ENCODE data around the gene PEX6.

PEX6 gene

GRCh38 chr6:42978839-42979522 is at the start of gene PEX6:
Gene PEX6, minus strand, starts transcription at chr6:42979181. Its CDS starts 31 bp downstream, at chr6:42979150.
- H3K4me1 Mint-ChIP-seq: peaks cover 64% of the 10 kb centered on the region

DNA sequence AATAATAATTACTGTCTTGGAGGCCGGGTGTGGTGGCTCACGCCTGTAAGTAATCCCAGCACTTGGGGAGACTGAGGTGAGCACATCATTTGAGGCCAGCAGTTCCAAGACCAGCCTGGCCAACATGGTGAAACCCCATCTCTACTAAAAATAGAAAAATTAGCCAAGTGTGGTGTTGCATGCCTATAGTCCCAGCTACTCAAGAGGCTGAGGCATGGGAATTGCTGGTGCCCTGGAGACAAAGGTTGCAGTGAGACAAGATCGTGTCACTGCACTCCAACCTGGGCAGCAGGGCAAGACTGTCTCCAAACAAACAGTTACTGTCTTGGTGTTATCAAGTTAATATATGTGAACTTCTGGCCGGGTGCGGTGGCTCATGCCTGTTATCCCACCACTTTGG is 47.4 kb upstream of the PEX6 start:
- Mint-ChIP-seq H3K27me3 (no peaks in the 10 kb centered on the region), H3K27ac (no peak overlapping the region), H3K4me3 (no peak overlapping the region), H3K9me3 (no peaks in the 10 kb centered on the region), H3K4me1 (peaks cover 21% of the 10 kb centered on the region)
- DNase-seq: no peak
- ATAC-seq: no peak

More at GRCh38 chr6:42978839-42979522, at the start of gene PEX6:
- DNase-seq (peak; percentile 93), ATAC-seq (peak; percentile 97)
- peak within 1 kb of the TSS; percentile 94 to 97 for H3K27ac Mint-ChIP-seq
- H3K9me3 Mint-ChIP-seq: no peaks in the 10 kb centered on the region
- no peaks in the 10 kb centered on the region for H3K27me3 Mint-ChIP-seq
- peak within 1 kb of the TSS; percentile 93 to 96 for H3K4me3 Mint-ChIP-seq

- Mint-ChIP-seq H3K4me1 (peaks cover 34% of the 10 kb centered on the region), H3K9me3 (no peaks in the 10 kb centered on the region), H3K4me3 (peak overlapping the region in 1 of 2 donors; percentile 34), H3K27ac (peak overlapping the region; percentile 4 to 80), H3K27me3 (no peaks in the 10 kb centered on the region)
- DNase-seq: no peak
- ATAC-seq: no peak
These were observed 45.5 kb upstream of the PEX6 start for GRCh38 chr6:43024436-43024835.

DNA sequence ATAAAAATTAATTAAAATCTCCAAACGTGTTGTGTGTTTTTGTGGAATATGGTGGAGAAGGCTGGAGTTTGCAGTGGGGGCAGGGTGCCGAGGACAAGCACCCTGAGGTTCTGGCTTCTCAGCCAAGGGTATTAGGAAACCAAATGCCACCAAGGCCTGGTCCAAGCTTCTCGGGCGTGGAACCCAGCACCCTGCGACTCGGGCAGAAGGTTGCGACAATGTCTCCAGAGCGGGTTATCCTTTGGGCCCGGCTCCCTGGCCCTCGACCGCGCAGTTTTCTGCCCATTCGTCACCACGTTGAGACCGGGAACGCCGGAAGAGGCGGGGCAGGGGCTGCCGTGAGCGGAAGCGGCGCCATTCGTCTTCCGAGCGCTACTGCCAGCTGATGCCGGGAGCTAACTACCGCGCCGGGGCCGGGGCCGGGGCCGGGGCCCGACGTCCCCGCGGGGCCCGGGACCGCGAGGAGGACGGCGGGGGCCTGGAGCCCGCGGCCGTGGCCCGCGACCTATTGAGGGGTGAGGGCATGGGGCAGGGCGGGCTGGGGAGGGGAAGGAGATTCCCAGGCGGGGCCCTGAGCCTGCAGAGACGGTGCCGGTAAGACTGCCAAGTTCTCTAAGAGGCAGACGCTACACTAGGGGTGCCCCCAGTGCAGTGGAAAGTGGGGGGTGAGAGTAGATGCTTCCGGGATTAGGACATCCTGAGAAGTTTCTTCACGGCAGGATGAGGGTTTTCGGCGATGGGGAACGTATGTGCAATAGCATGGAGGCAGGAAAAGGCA is 42.5 kb upstream of the PEX6 start, which contains the start of gene RRP36:
TSS of gene RRP36 (plus strand) at position 354 of the 778 bp plus-strand sequence. CDS start at position 386, 32 bp downstream.
- DNase-seq (peak; percentile 46 to 55), ATAC-seq (peak; percentile 85)
- Mint-ChIP-seq H3K9me3 (no peaks in the 10 kb centered on the region), H3K27me3 (no peaks in the 10 kb centered on the region), H3K27ac (peak within 1 kb of the TSS; percentile 86 to 89), H3K4me1 (peaks cover 54% of the 10 kb centered on the region), H3K4me3 (peak within 1 kb of the TSS; percentile 93 to 95)

DNA sequence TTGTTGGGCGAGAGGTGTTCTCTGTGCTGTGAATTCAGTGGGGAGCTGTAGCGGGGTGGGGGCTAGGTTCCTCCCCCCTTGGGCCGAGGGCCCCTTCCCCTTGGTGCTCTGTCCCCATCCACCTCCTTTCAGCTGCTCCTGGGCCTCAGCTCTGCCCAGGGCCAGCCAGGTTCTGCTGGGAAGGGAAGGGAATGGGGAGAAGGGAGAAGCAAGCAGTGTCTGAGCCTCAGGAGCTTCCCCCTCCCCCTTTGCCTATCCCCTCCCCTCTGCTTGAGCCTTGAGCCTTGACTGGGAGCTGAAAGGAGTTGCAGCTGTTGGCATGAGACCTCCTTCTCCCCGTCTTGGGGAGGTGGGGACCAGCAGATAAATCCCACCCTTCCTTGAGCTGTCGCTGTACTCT is 41.9 kb upstream of the PEX6 start:
- no peaks in the 10 kb centered on the region for H3K27me3 Mint-ChIP-seq
- DNase-seq (no peak), ATAC-seq (peak; percentile 11)
- H3K9me3 Mint-ChIP-seq: no peaks in the 10 kb centered on the region
- H3K4me3 Mint-ChIP-seq: peak overlapping the region; percentile 84 to 93
- H3K27ac Mint-ChIP-seq: peak overlapping the region in 1 of 2 donors; percentile 83
- peaks cover 60% of the 10 kb centered on the region for H3K4me1 Mint-ChIP-seq

DNA sequence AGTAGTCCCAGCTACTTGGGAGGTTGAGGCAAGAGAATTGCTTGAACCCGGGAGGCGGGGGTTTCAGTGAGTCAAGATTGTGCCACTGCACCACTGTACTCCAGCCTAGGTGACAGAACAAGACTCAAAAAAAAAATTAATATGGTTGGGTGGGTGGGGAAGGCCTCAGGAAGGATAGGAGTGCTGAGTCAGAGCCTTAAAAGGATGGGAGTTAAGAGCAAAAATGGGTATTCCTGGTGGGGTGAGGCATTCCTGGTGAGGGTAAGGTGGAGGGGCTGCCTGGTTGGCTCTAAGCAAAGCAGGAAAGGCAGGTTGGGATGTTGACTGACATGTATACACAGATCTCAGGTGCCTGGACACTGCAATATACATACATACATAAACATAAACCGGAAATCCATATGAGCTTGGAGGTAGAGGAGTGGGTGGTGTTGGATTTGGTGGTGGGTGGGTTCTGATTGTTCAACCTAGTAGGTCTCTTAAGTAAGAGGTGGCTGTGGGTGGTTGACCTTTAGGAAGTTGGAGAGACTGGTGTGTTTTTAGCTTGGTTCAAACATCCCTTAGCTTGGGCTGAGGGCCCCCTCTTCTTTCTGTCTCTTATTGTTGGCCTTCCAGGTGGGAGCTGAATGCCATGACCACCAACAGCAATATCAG is 41.2 kb upstream of the PEX6 start:
- peak overlapping the region in 1 of 2 donors; percentile 53 for H3K27ac Mint-ChIP-seq

GRCh38 chr6:43019152-43019551 is 40.2 kb upstream of the PEX6 start:
- Mint-ChIP-seq H3K4me3 (no peak overlapping the region), H3K9me3 (no peaks in the 10 kb centered on the region), H3K4me1 (peaks cover 65% of the 10 kb centered on the region), H3K27me3 (no peaks in the 10 kb centered on the region), H3K27ac (no peak overlapping the region)
- no peak for DNase-seq
- no peak for ATAC-seq

More for the DNA sequence above, 41.2 kb upstream of the PEX6 start:
- ATAC-seq (no peak), DNase-seq (no peak)
- H3K9me3 Mint-ChIP-seq: no peaks in the 10 kb centered on the region
- H3K4me3 Mint-ChIP-seq: peak overlapping the region in 1 of 2 donors; percentile 22
- peaks cover 62% of the 10 kb centered on the region for H3K4me1 Mint-ChIP-seq
- no peaks in the 10 kb centered on the region for H3K27me3 Mint-ChIP-seq

GRCh38 chr6:43016943-43017334 is 38.0 kb upstream of the PEX6 start:
- Mint-ChIP-seq H3K27ac (no peak overlapping the region), H3K27me3 (no peaks in the 10 kb centered on the region), H3K4me3 (no peak overlapping the region), H3K9me3 (no peaks in the 10 kb centered on the region), H3K4me1 (peaks cover 72% of the 10 kb centered on the region)
- DNase-seq: no peak
- no peak for ATAC-seq

GRCh38 chr6:43016176-43016942 is 37.4 kb upstream of the PEX6 start:
- Mint-ChIP-seq H3K9me3 (no peaks in the 10 kb centered on the region), H3K27ac (no peak overlapping the region), H3K4me3 (peak overlapping the region; percentile 38 to 40), H3K27me3 (no peaks in the 10 kb centered on the region), H3K4me1 (peaks cover 78% of the 10 kb centered on the region)
- ATAC-seq (no peak), DNase-seq (no peak)

- no peak for DNase-seq
- Mint-ChIP-seq H3K4me1 (peaks cover 77% of the 10 kb centered on the region), H3K4me3 (peak overlapping the region; percentile 93 to 97), H3K9me3 (no peaks in the 10 kb centered on the region), H3K27ac (peak overlapping the region; percentile 95 to 96), H3K27me3 (no peaks in the 10 kb centered on the region)
- ATAC-seq: no peak
These were observed 35.5 kb upstream of the PEX6 start for GRCh38 chr6:43014434-43014909.

GRCh38 chr6:43013843-43014433 is 35.0 kb upstream of the PEX6 start, which contains the start of the genes KLHDC3 and MEA1:
Gene KLHDC3, plus strand, starts transcription at chr6:43014249. Its CDS starts 2,944 bp downstream, at chr6:43017193.
Gene MEA1, minus strand, starts transcription at chr6:43013946. Its CDS starts 133 bp downstream, at chr6:43013813.
- peaks cover 77% of the 10 kb centered on the region for H3K4me1 Mint-ChIP-seq
- peak within 1 kb of the TSS; percentile 93 to 97 for H3K4me3 Mint-ChIP-seq
- ATAC-seq (peak; percentile 94), DNase-seq (peak; percentile 97 to 100)
- H3K27me3 Mint-ChIP-seq: no peaks in the 10 kb centered on the region
- H3K27ac Mint-ChIP-seq: peak within 1 kb of the TSS; percentile 95 to 97
- no peaks in the 10 kb centered on the region for H3K9me3 Mint-ChIP-seq

GRCh38 chr6:43013097-43013842 is 34.3 kb upstream of the PEX6 start:
- ATAC-seq (no peak), DNase-seq (no peak)
- peaks cover 76% of the 10 kb centered on the region for H3K4me1 Mint-ChIP-seq
- peak overlapping the region; percentile 93 to 97 for H3K4me3 Mint-ChIP-seq
- H3K27ac Mint-ChIP-seq: peak overlapping the region; percentile 93 to 97
- no peaks in the 10 kb centered on the region for H3K27me3 Mint-ChIP-seq
- H3K9me3 Mint-ChIP-seq: no peaks in the 10 kb centered on the region

GRCh38 chr6:43012364-43012763 is 33.4 kb upstream of the PEX6 start:
- Mint-ChIP-seq H3K27me3 (no peaks in the 10 kb centered on the region), H3K4me1 (peaks cover 67% of the 10 kb centered on the region), H3K9me3 (no peaks in the 10 kb centered on the region), H3K4me3 (peak overlapping the region; percentile 93 to 97), H3K27ac (peak overlapping the region; percentile 12 to 77)
- DNase-seq (no peak), ATAC-seq (no peak)

GRCh38 chr6:43011207-43011606 is 32.2 kb upstream of the PEX6 start:
- H3K27me3 Mint-ChIP-seq: no peaks in the 10 kb centered on the region
- no peak overlapping the region for H3K4me3 Mint-ChIP-seq
- ATAC-seq: no peak
- no peak for DNase-seq
- peaks cover 55% of the 10 kb centered on the region for H3K4me1 Mint-ChIP-seq
- no peaks in the 10 kb centered on the region for H3K9me3 Mint-ChIP-seq
- H3K27ac Mint-ChIP-seq: peak overlapping the region in 1 of 2 donors; percentile 86

Measured in stimulated activated naive CD8-positive, alpha-beta T cell treated with anti-CD3 and anti-CD28 coated beads, Interleukin-15, amount 100 ng/mL, for 72 hours (primary cell).